CD4-positive, alpha-beta memory T cell (primary cell): Measurements from ENCODE around the gene VPS13C. TPM values are rescaled to one million over a fixed set of nuclear protein-coding genes. Genes with fewer than 3 reads are reported as not detected.

Experiments used
- CTCF ChIA-PET: fragments of 350-600 bp; sonication (Branson Sonifier 250); formaldehyde crosslinking; loops from one replicate; lab custom pipeline; 2021; ENCODE audit warnings: inconsistent platforms; ENCODE audit not compliant: partially characterized antibody; lab: Charles Lee
- POLR2A ChIA-PET: fragments of 350-600 bp; sonication (Branson Sonifier 250); formaldehyde crosslinking; loops from one replicate; lab custom pipeline; 2021; ENCODE audit not compliant: partially characterized antibody; lab: Charles Lee
- DNase-seq, 5 donors: peaks; one replicate each; pipeline versions ENCODE4 v3.0.0 to v3.0.0-alpha.2; 2020 to 2022; ENCODE audit warnings: mixed read lengths in 1 of 5
- H3K27ac ChIP-seq: one replicate; pipeline ENCODE4 v1.7.0; 2013; ENCODE audit warnings: low read depth, low read length
- H3K27me3 ChIP-seq: 2 replicates; pipeline ENCODE4 v1.7.0; 2013; ENCODE audit warnings: mild to moderate bottlenecking, low read length, moderate library complexity; ENCODE audit not compliant: insufficient read depth
- H3K36me3 ChIP-seq: 2 replicates; pipeline ENCODE4 v1.7.0; 2013; ENCODE audit warnings: mild to moderate bottlenecking, low read length, moderate library complexity; ENCODE audit not compliant: insufficient read depth
- H3K4me1 ChIP-seq: 2 replicates; pipeline ENCODE4 v1.7.0; 2013; ENCODE audit warnings: mild to moderate bottlenecking, low read length, moderate library complexity; ENCODE audit not compliant: insufficient read depth
- H3K4me3 ChIP-seq, 2 donors: one replicate each; pipeline ENCODE4 v1.7.0; 2013; ENCODE audit warnings: low read length in 2 of 2, mild to moderate bottlenecking in 1 of 2
- H3K9me3 ChIP-seq, 2 donors: one replicate each; pipeline ENCODE4 v1.7.0; 2013; ENCODE audit warnings: low read length in 2 of 2, control low read depth in 1 of 2; ENCODE audit not compliant: control insufficient read depth in 1 of 2
- H3K27ac Mint-ChIP-seq, 7 donors: one replicate each; pipeline ENCODE4 v1.8.0; 2020 to 2021; ENCODE audit warnings: mixed read lengths in 7 of 7, mild to moderate bottlenecking in 6 of 7, inconsistent platforms in 3 of 7, moderate library complexity in 3 of 7
- H3K27me3 Mint-ChIP-seq, 2 donors: one replicate each; pipeline ENCODE4 v1.8.0; 2020 to 2021; ENCODE audit warnings: mixed read lengths in 2 of 2
- H3K36me3 Mint-ChIP-seq, 2 donors: one replicate each; pipeline ENCODE4 v1.8.0; 2020 to 2021; ENCODE audit warnings: mixed read lengths in 2 of 2, inconsistent platforms in 1 of 2, mild to moderate bottlenecking in 1 of 2
- H3K4me1 Mint-ChIP-seq, 4 donors: one replicate each; pipeline ENCODE4 v1.8.0; 2020 to 2021; ENCODE audit warnings: mixed read lengths in 4 of 4, mild to moderate bottlenecking in 1 of 4
- H3K4me3 Mint-ChIP-seq, 8 donors: one replicate each; pipeline ENCODE4 v1.8.0; 2020 to 2021; ENCODE audit warnings: mixed read lengths in 8 of 8, mild to moderate bottlenecking in 7 of 8, moderate library complexity in 6 of 8, inconsistent platforms in 3 of 8
- H3K9me3 Mint-ChIP-seq, 8 donors: one replicate each; pipeline ENCODE4 v1.8.0; 2020 to 2021; ENCODE audit warnings: mixed read lengths in 8 of 8, mild to moderate bottlenecking in 5 of 8, inconsistent platforms in 3 of 8, moderate library complexity in 1 of 8
- intact Hi-C: fragments of 100-400 bp; cut with micrococcal nuclease; formaldehyde crosslinking; loops from one replicate; pipeline ENCODE4 v1.15.1; 2023
- polyA plus RNA-seq, 2 donors: library from polyadenylated mRNA; unstranded; fragments of 300-500 nt; fragmentation: Illumina TruSeq; gene quantifications; one replicate each; pipeline ENCODE4 v1.2.3, GENCODE V29; 2021
- total RNA-seq, 2 experiments: library from RNA; stranded (reverse); gene quantifications; one replicate each; pipeline ENCODE4 v1.2.3, GENCODE V29; 2021

Gene VPS13C
- total and polyA plus RNA-seq, 4 experiments from 2014 or later = 10.6 to 148 (median 82.3) TPM

- CTCF ChIA-PET = no interaction called here
- H3K4me3 ChIP-seq = no peak overlapping the region
- H3K36me3 Mint-ChIP-seq = peaks cover 24 to 45% of the 10 kb centered on the region in 2 donors
Observed at GRCh38 chr15:61935493-61935892, 124.8 kb downstream of the VPS13C start.

DNA sequence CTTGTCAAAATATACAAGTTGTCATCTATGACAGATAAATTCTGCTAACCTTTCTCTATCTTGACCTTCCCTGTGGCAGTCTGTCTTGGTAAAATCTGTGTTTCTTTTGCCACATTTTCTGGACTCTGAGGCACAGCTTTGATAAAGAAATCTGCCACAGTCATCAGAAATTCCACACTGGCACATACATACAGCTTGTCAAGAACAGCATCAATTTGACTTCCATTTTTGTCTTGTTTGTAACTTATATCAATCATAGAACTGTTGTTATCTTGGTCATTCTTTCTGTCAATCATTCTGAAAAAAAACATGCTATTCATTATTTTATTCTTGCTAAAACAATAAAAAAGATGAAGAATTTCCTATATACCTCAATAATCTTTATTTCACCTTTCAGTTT lies 130.8 kb downstream of the VPS13C start:
- H3K4me3 ChIP-seq = no peak overlapping the region
- no peaks in the 10 kb centered on the region for H3K4me1 ChIP-seq
- H3K27me3 Mint-ChIP-seq = no peaks in the 10 kb centered on the region
- H3K27ac Mint-ChIP-seq = no peak overlapping the region
- ChIA-PET POLR2A (no interaction called here), CTCF (no interaction called here)
- H3K9me3 ChIP-seq = no peaks in the 10 kb centered on the region
- peaks cover 28% of the 10 kb centered on the region for H3K36me3 ChIP-seq
- H3K4me1 Mint-ChIP-seq = peaks cover 0 to 2% (median 0%) of the 10 kb centered on the region in 4 donors
- no peak overlapping the region for H3K27ac ChIP-seq
- no peaks in the 10 kb centered on the region for H3K27me3 ChIP-seq
- H3K36me3 Mint-ChIP-seq = peaks cover 30 to 56% of the 10 kb centered on the region in 2 donors
- intact Hi-C loops = no loop called here
- DNase-seq = no peak
- peaks cover 0 to 2% (median 0%) of the 10 kb centered on the region in 8 donors for H3K9me3 Mint-ChIP-seq
- no peak overlapping the region for H3K4me3 Mint-ChIP-seq

More at GRCh38 chr15:61935493-61935892, 124.8 kb downstream of the VPS13C start:
- H3K9me3 Mint-ChIP-seq = no peaks in the 10 kb centered on the region
- no peak overlapping the region for H3K27ac ChIP-seq
- POLR2A ChIA-PET = no interaction called here
- H3K4me3 Mint-ChIP-seq = no peak overlapping the region
- H3K36me3 ChIP-seq = peaks cover 11% of the 10 kb centered on the region
- no peak overlapping the region for H3K27ac Mint-ChIP-seq
- no peaks in the 10 kb centered on the region for H3K27me3 ChIP-seq
- DNase-seq = no peak
- no peaks in the 10 kb centered on the region for H3K4me1 ChIP-seq
- H3K27me3 Mint-ChIP-seq = no peaks in the 10 kb centered on the region
- no peaks in the 10 kb centered on the region for H3K9me3 ChIP-seq
- intact Hi-C loops = no loop called here
- peaks cover 0 to 3% (median 1%) of the 10 kb centered on the region in 4 donors for H3K4me1 Mint-ChIP-seq

GRCh38 chr15:61923173-61923572 lies 137.1 kb downstream of the VPS13C start:
- Histone ChIP-seq H3K36me3 (peaks cover 25% of the 10 kb centered on the region), H3K4me1 (no peaks in the 10 kb centered on the region), H3K27me3 (no peaks in the 10 kb centered on the region), H3K27ac (no peak overlapping the region), H3K9me3 (no peaks in the 10 kb centered on the region), H3K4me3 (no peak overlapping the region)
- ChIA-PET POLR2A (no interaction called here), CTCF (no interaction called here)
- H3K27me3 Mint-ChIP-seq = no peaks in the 10 kb centered on the region
- intact Hi-C loops = no loop called here
- peaks cover 30 to 61% of the 10 kb centered on the region in 2 donors for H3K36me3 Mint-ChIP-seq
- DNase-seq = no peak
- H3K4me3 Mint-ChIP-seq = no peak overlapping the region
- peaks cover 0 to 3% (median 0%) of the 10 kb centered on the region in 4 donors for H3K4me1 Mint-ChIP-seq
- H3K9me3 Mint-ChIP-seq = no peaks in the 10 kb centered on the region
- H3K27ac Mint-ChIP-seq = peak overlapping the region in 1 of 7 donors; percentile 62

DNA sequence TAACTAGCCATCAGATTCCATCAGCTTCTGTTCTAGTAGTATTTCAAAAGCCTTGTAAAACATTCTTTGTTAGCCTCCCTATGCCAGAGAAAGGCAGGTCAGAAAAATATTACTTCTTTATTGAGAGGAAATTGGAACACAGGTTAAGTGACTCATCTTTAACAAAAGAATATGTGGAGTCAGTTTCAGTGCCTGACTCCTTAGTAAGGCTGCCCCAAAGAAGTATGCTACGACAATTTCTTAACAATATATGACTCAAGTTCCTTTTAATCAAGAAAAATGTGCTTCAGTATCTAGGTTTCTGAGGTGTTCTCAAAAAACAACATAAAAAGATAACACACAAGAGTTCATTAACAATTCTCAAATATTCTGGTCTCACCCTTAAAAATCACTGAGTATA lies 139.2 kb downstream of the VPS13C start:
- peaks cover 29% of the 10 kb centered on the region for H3K36me3 ChIP-seq
- intact Hi-C loops = no loop called here
- H3K36me3 Mint-ChIP-seq = peaks cover 35 to 66% of the 10 kb centered on the region in 2 donors

GRCh38 chr15:61917457-61917856 lies 142.8 kb downstream of the VPS13C start:
- H3K36me3 ChIP-seq = peaks cover 44% of the 10 kb centered on the region
- H3K9me3 ChIP-seq = no peaks in the 10 kb centered on the region
- H3K4me1 ChIP-seq = no peaks in the 10 kb centered on the region
- DNase-seq = no peak
- Mint-ChIP-seq H3K9me3 (no peaks in the 10 kb centered on the region), H3K36me3 (peaks cover 46 to 78% of the 10 kb centered on the region in 2 donors), H3K4me3 (no peak overlapping the region), H3K27me3 (no peaks in the 10 kb centered on the region), H3K4me1 (no peaks in the 10 kb centered on the region), H3K27ac (peak overlapping the region in 1 of 7 donors; percentile 49)
- CTCF ChIA-PET = no interaction called here
- intact Hi-C loops = no loop called here
- no peaks in the 10 kb centered on the region for H3K27me3 ChIP-seq
- POLR2A ChIA-PET = no interaction called here
- no peak overlapping the region for H3K4me3 ChIP-seq
- H3K27ac ChIP-seq = no peak overlapping the region

More for the DNA sequence above, 139.2 kb downstream of the VPS13C start:
- H3K27ac ChIP-seq = no peak overlapping the region
- H3K27me3 ChIP-seq = no peaks in the 10 kb centered on the region
- peaks cover 0 to 3% (median 0%) of the 10 kb centered on the region in 4 donors for H3K4me1 Mint-ChIP-seq
- no peaks in the 10 kb centered on the region for H3K9me3 Mint-ChIP-seq
- no peak overlapping the region for H3K4me3 ChIP-seq
- H3K4me1 ChIP-seq = no peaks in the 10 kb centered on the region
- H3K27ac Mint-ChIP-seq = no peak overlapping the region
- POLR2A ChIA-PET = no interaction called here
- no peaks in the 10 kb centered on the region for H3K27me3 Mint-ChIP-seq
- CTCF ChIA-PET = no interaction called here
- DNase-seq = no peak
- no peaks in the 10 kb centered on the region for H3K9me3 ChIP-seq
- no peak overlapping the region for H3K4me3 Mint-ChIP-seq

- Histone ChIP-seq H3K27me3 (no peaks in the 10 kb centered on the region), H3K4me3 (no peak overlapping the region), H3K36me3 (peaks cover 35% of the 10 kb centered on the region), H3K9me3 (no peaks in the 10 kb centered on the region), H3K4me1 (no peaks in the 10 kb centered on the region), H3K27ac (no peak overlapping the region)
- Mint-ChIP-seq H3K36me3 (peaks cover 50 to 76% of the 10 kb centered on the region in 2 donors), H3K9me3 (no peaks in the 10 kb centered on the region), H3K4me1 (no peaks in the 10 kb centered on the region), H3K27ac (no peak overlapping the region), H3K27me3 (no peaks in the 10 kb centered on the region), H3K4me3 (no peak overlapping the region)
- CTCF ChIA-PET = no interaction called here
- DNase-seq = no peak
- intact Hi-C loops = no loop called here
- POLR2A ChIA-PET = no interaction called here
Observed at GRCh38 chr15:61916104-61916503, 144.1 kb downstream of the VPS13C start.

DNA sequence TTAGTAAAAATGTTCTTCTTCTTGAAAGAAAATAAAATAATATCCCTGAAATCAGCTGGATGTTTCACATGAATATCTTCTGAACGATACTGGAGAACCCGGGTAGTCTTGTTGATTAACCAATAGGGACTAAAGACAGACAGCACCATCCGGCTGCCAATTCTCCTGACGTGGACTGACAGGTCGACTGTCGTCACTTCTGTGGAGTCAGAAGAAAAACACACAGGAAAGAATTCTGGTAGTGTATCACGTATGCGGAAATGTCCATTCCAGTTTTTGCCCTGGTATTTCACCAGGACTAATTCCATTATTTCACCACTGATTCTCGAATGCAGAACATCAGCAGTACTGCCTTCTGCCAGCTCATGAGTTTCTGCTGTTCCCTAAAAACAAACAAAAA lies 144.6 kb downstream of the VPS13C start:
- CTCF ChIA-PET = no interaction called here
- Mint-ChIP-seq H3K27me3 (no peaks in the 10 kb centered on the region), H3K4me1 (no peaks in the 10 kb centered on the region), H3K27ac (no peak overlapping the region), H3K36me3 (peaks cover 53 to 77% of the 10 kb centered on the region in 2 donors), H3K9me3 (no peaks in the 10 kb centered on the region), H3K4me3 (no peak overlapping the region)
- no peaks in the 10 kb centered on the region for H3K4me1 ChIP-seq
- H3K36me3 ChIP-seq = peaks cover 35% of the 10 kb centered on the region
- no peak overlapping the region for H3K4me3 ChIP-seq
- POLR2A ChIA-PET = no interaction called here
- no peak for DNase-seq
- no peak overlapping the region for H3K27ac ChIP-seq
- H3K27me3 ChIP-seq = no peaks in the 10 kb centered on the region
- H3K9me3 ChIP-seq = no peaks in the 10 kb centered on the region
- intact Hi-C loops = no loop called here
